ENCODE measurements around the gene SUPT6H. TPM values are rescaled to one million over a fixed set of nuclear protein-coding genes. Genes with fewer than 3 reads are reported as not detected.
A peak's percentile ranks its signal among the peaks of the same experiment; 100 is the strongest.

Gene SUPT6H
- total and polyA plus RNA-seq, 8 donors = 16.9 to 135 (median 47.3) TPM

GRCh38 chr17:28705728-28706334, 43.8 kb downstream of the SUPT6H start:
- no peaks in the 10 kb centered on the region for H3K9me3 ChIP-seq
- H3K36me3 ChIP-seq = peaks cover 27 to 54% (median 50%) of the 10 kb centered on the region in 4 donors
- no peak for DNase-seq
- TF ChIP-seq POLR2AphosphoS5 (IDR thresholded peaks at IDR 0.05) = no peak
- H3K27me3 ChIP-seq = no peaks in the 10 kb centered on the region
- intact Hi-C loops (cut with DNase I; ENCODE audit: low total_unique reads) = no loop called here
- H3K27ac ChIP-seq = no peak overlapping the region
- no peak overlapping the region for H3K4me3 ChIP-seq
- WGBS, 5 donors = 61 to 84% (median 69%) methylated on average over 8 to 10 of the region's 10 CpGs
- H3K4me1 ChIP-seq = peaks cover 0 to 21% (median 8%) of the 10 kb centered on the region in 4 donors

GRCh38 chr17:28706471-28707338, 44.7 kb downstream of the SUPT6H start:
- H3K4me3 ChIP-seq = no peak overlapping the region
- no peak for TF ChIP-seq EP300 (IDR thresholded peaks at IDR 0.05)
- no peak for TF ChIP-seq POLR2AphosphoS5 (IDR thresholded peaks at IDR 0.05)
- TF ChIP-seq CTCF (IDR thresholded peaks at IDR 0.05) = no peak
- no peak for TF ChIP-seq POLR2A (IDR thresholded peaks at IDR 0.05)
- peaks cover 7 to 27% (median 13%) of the 10 kb centered on the region in 4 donors for H3K4me1 ChIP-seq
- H3K27me3 ChIP-seq = no peaks in the 10 kb centered on the region
- DNase-seq = no peak
- H3K27ac ChIP-seq = no peak overlapping the region
- no peaks in the 10 kb centered on the region for H3K9me3 ChIP-seq
- WGBS, 5 donors = 59 to 66% (median 59%) methylated on average over 4 to 7 of the region's 7 CpGs
- intact Hi-C loops (cut with DNase I; ENCODE audit: low total_unique reads) = no loop called here
- H3K36me3 ChIP-seq = peaks cover 19 to 45% (median 41%) of the 10 kb centered on the region in 4 donors

- Histone ChIP-seq H3K27me3 (no peaks in the 10 kb centered on the region), H3K27ac (no peak overlapping the region), H3K9me3 (no peaks in the 10 kb centered on the region), H3K4me3 (no peak overlapping the region), H3K36me3 (peaks cover 12 to 39% (median 35%) of the 10 kb centered on the region in 4 donors), H3K4me1 (peaks cover 13 to 28% (median 19%) of the 10 kb centered on the region in 4 donors)
- DNase-seq = no peak
- WGBS, 5 donors = 60 to 79% (median 78%) methylated on average over 2 of the region's 2 CpGs
- TF ChIP-seq POLR2AphosphoS5 (IDR thresholded peaks at IDR 0.05) = no peak
- TF ChIP-seq EP300 (IDR thresholded peaks at IDR 0.05) = no peak
- no peak for TF ChIP-seq CTCF (IDR thresholded peaks at IDR 0.05)
- TF ChIP-seq POLR2A (IDR thresholded peaks at IDR 0.05) = no peak
- intact Hi-C loops (cut with DNase I; ENCODE audit: low total_unique reads) = no loop called here
Measured at GRCh38 chr17:28707339-28707720, 45.3 kb downstream of the SUPT6H start.

- intact Hi-C loops (cut with DNase I; ENCODE audit: low total_unique reads) = no loop called here
- peak overlapping the region; percentile 61 to 81 (median 64) for H3K4me3 ChIP-seq
- DNase-seq = peak; percentile 93 to 98
- WGBS, 5 donors = 1 to 2% (median 1%) methylated on average over 51 to 74 of the region's 74 CpGs
- no peaks in the 10 kb centered on the region for H3K27me3 ChIP-seq
- peak overlapping the region; percentile 90 to 97 (median 92) for H3K27ac ChIP-seq
- H3K4me1 ChIP-seq = peaks cover 13 to 41% (median 26%) of the 10 kb centered on the region in 4 donors
- no peaks in the 10 kb centered on the region for H3K9me3 ChIP-seq
- H3K36me3 ChIP-seq = peaks cover 16 to 25% (median 22%) of the 10 kb centered on the region in 4 donors
- TF ChIP-seq EP300 (IDR thresholded peaks at IDR 0.05) (no peak), POLR2AphosphoS5 (IDR thresholded peaks at IDR 0.05) (peak; percentile 39 to 89 (median 88)), POLR2A (IDR thresholded peaks at IDR 0.05) (peak in 1 of 4 donors; percentile 61), CTCF (IDR thresholded peaks at IDR 0.05) (no peak)
Measured at GRCh38 chr17:28710861-28711722, 49.1 kb downstream of the SUPT6H start.

Measured in stomach (tissue), 9 donors.